GM23338 (cell line): ENCODE measurements around the gene SLC13A5. TPM values are rescaled to one million over a fixed set of nuclear protein-coding genes. Genes with fewer than 3 reads are reported as not detected.

ENCODE experiments used
- ATAC-seq: fragments of 200-7000 bp; cut with Tn5 transposase; 3 replicates; pipeline ENCODE4 v1.9.1; 2020
- DNase-seq: peaks from one replicate; pipeline ENCODE4 v3.0.0-alpha.2; 2015; ENCODE audit warnings: low spot score
- H2AFZ ChIP-seq: fragments of 200-600 bp; sonication (generic); 2 replicates; pipeline ENCODE4 v1.8.0; 2016; ENCODE audit warnings: antibody characterized with exemption, mild to moderate bottlenecking, moderate library complexity
- H3F3A ChIP-seq: fragments of 200-600 bp; sonication (generic); replicated peaks from 2 replicates; pipeline ENCODE4 v1.8.0; 2017; ENCODE audit warnings: antibody characterized with exemption, mixed run types, low read depth
- H3K27ac ChIP-seq: fragments of 200-600 bp; sonication (generic); 2 replicates; pipeline ENCODE4 v1.6.1; 2016; ENCODE audit warnings: low read depth
- H3K27me3 ChIP-seq: fragments of 200-600 bp; sonication (generic); 2 replicates; pipeline ENCODE4 v1.8.0; 2016; ENCODE audit warnings: mild to moderate bottlenecking, mixed run types, moderate library complexity; ENCODE audit not compliant: insufficient read depth
- H3K36me3 ChIP-seq: fragments of 200-600 bp; sonication (generic); 2 replicates; pipeline ENCODE4 v1.8.0; 2016; ENCODE audit warnings: mild to moderate bottlenecking; ENCODE audit not compliant: insufficient read depth
- H3K4me1 ChIP-seq: fragments of 200-600 bp; sonication (generic); 2 replicates; pipeline ENCODE4 v1.8.0; 2016; ENCODE audit warnings: mild to moderate bottlenecking, moderate library complexity; ENCODE audit not compliant: insufficient read depth
- H3K4me2 ChIP-seq: fragments of 200-600 bp; sonication (generic); 2 replicates; pipeline ENCODE4 v1.7.1; 2017; ENCODE audit warnings: mixed run types
- H3K4me3 ChIP-seq: fragments of 200-600 bp; sonication (generic); 2 replicates; pipeline ENCODE4 v1.6.1; 2016; ENCODE audit warnings: mixed run types
- H3K79me2 ChIP-seq: fragments of 200-600 bp; sonication (generic); replicated peaks from 2 replicates; pipeline ENCODE4 v1.8.0; 2017; ENCODE audit warnings: mild to moderate bottlenecking; ENCODE audit not compliant: insufficient read depth
- H3K9me2 ChIP-seq: fragments of 200-600 bp; sonication (generic); 2 replicates; pipeline ENCODE4 v1.8.0; 2017; ENCODE audit not compliant: insufficient read depth
- H4K20me1 ChIP-seq: fragments of 200-600 bp; sonication (generic); replicated peaks from 2 replicates; pipeline ENCODE4 v1.8.0; 2017; ENCODE audit warnings: mild to moderate bottlenecking; ENCODE audit not compliant: insufficient read depth
- H3K27ac Mint-ChIP-seq: 2 replicates; pipeline ENCODE4 v1.8.0; 2020; ENCODE audit warnings: inconsistent platforms, mild to moderate bottlenecking, moderate library complexity, mixed read lengths
- H3K27me3 Mint-ChIP-seq: 3 replicates; pipeline ENCODE4 v1.8.0; 2022; ENCODE audit warnings: low read depth, mild to moderate bottlenecking, moderate library complexity, mixed read lengths, inconsistent platforms; ENCODE audit not compliant: insufficient read depth, poor library complexity
- H3K36me3 Mint-ChIP-seq: 3 replicates; pipeline ENCODE4 v1.8.0; 2021; ENCODE audit warnings: low read depth, mild to moderate bottlenecking, inconsistent platforms, moderate library complexity, mixed read lengths
- H3K4me1 Mint-ChIP-seq: 3 replicates; pipeline ENCODE4 v1.8.0; 2020; ENCODE audit warnings: mild to moderate bottlenecking, inconsistent platforms, mixed read lengths
- H3K4me3 Mint-ChIP-seq: 3 replicates; pipeline ENCODE4 v1.8.0; 2021; ENCODE audit warnings: moderate library complexity, mild to moderate bottlenecking, inconsistent platforms, mixed read lengths
- H3K9me3 Mint-ChIP-seq: 3 replicates; pipeline ENCODE4 v1.8.0; 2020; ENCODE audit warnings: moderate library complexity, mild to moderate bottlenecking, inconsistent platforms, mixed read lengths
- CREB1 ChIP-seq: fragments of 250-450 bp; sonication (Bioruptor Pico); IDR thresholded peaks from 2 replicates; pipeline ENCODE4 v1.5.0; 2020; ENCODE audit warnings: low read depth, mild to moderate bottlenecking, moderate library complexity
- EZH2 ChIP-seq: fragments of 200-600 bp; sonication (generic); IDR thresholded peaks from one replicate; pipeline ENCODE4 v1.8.0; 2017; ENCODE audit warnings: antibody characterized with exemption, mild to moderate bottlenecking, low read depth; ENCODE audit not compliant: unreplicated experiment
- EZH2phosphoT487 ChIP-seq: fragments of 200-600 bp; sonication (generic); IDR thresholded peaks from one replicate; pipeline ENCODE4 v1.8.1; 2018; ENCODE audit warnings: antibody characterized with exemption; ENCODE audit not compliant: unreplicated experiment
- NANOG ChIP-seq: IDR thresholded peaks from 2 replicates; pipeline ENCODE4 v1.6.1; 2016; ENCODE audit warnings: antibody characterized with exemption, borderline replicate concordance
- POLR2AphosphoS5 ChIP-seq: IDR thresholded peaks from 2 replicates; pipeline ENCODE4 v1.6.1; 2016; ENCODE audit warnings: antibody characterized with exemption, low read depth
- REST ChIP-seq: IDR thresholded peaks from one replicate; pipeline ENCODE4 v1.6.1; 2018; ENCODE audit warnings: antibody characterized with exemption; ENCODE audit not compliant: unreplicated experiment
- STAT1 ChIP-seq: IDR thresholded peaks from one replicate; pipeline ENCODE4 v1.6.1; 2016; ENCODE audit warnings: antibody characterized with exemption; ENCODE audit not compliant: unreplicated experiment
- ZNF114 ChIP-seq: fragments of 250-450 bp; sonication (Bioruptor Pico); IDR thresholded peaks from 2 replicates; pipeline ENCODE4 v1.5.0; 2020; ENCODE audit warnings: mild to moderate bottlenecking, moderate library complexity
- ZNF331 ChIP-seq: fragments of 250-450 bp; sonication (Bioruptor Pico); IDR thresholded peaks from 2 replicates; pipeline ENCODE4 v1.5.0; 2020; ENCODE audit warnings: low read depth, mild to moderate bottlenecking, moderate library complexity
- polyA plus RNA-seq: library from polyadenylated mRNA; unstranded; fragments of >200 nt; fragmentation: Nextera tagmentation; extraction: Ambion mirVana; gene quantifications from 2 replicates; pipeline ENCODE4 v1.2.1, GENCODE V29; 2016
- total RNA-seq: library from RNA; depleted of rRNA; stranded (reverse); fragments of >200 nt; shearing (Covaris generic); gene quantifications from 2 replicates; pipeline ENCODE4 v1.2.3, GENCODE V29; 2014
- TF ChIP-seq, protein P1 (sequence below): IDR thresholded peaks from 2 replicates; pipeline ENCODE4 v1.6.1; 2016; ENCODE audit warnings: antibody characterized with exemption

SLC13A5 gene
- total and polyA plus RNA-seq, 2 experiments from 2014 or later, result 1.2 to 2.3 TPM

DNA sequence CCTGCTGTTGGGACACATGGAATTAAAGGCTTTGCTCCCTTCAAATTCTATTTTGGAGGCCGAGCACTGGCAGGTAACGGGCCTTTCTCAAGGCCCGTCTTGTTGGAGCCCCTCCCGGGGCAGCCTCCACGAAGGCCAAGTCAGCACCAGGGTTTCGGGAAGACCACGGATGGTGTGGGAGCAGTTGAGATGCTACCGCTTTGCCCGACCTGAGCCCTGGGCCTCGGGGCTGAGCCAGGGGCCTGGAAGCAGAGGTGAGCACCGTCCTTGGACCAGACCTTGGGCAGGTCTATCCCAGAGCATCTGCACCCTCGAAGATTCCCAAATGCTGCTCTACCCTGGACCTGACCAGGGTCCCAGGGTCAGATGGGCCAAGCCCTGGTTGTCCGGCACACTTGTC, 38.6 kb downstream of the SLC13A5 start:
- no peak for ATAC-seq
- no peak overlapping the region for H3K4me3 Mint-ChIP-seq
- H3K27ac ChIP-seq, result no peak overlapping the region

DNA sequence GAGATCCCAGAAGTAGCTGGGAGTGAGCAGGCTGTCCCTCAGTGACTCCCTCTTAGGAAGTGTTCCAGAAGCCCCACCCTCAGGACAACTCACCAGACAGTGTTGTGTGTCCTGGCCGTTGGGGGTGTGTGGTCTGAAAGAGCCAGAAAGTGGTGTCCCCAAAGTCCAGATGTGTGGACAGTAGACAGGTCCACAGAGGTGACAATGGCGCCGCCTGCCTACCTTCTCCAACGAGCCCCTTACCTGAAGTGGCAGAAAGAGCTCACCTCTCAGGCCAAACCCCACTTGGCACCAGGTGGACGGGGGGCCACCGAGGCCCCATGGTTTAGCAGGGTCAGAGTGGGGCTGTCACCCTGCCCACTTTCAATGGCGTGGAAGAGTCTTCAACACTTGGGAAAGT, 41.7 kb downstream of the SLC13A5 start:
- no peak for ATAC-seq
- TF ChIP-seq STAT1, result no peak
- TF ChIP-seq, protein P1, sequence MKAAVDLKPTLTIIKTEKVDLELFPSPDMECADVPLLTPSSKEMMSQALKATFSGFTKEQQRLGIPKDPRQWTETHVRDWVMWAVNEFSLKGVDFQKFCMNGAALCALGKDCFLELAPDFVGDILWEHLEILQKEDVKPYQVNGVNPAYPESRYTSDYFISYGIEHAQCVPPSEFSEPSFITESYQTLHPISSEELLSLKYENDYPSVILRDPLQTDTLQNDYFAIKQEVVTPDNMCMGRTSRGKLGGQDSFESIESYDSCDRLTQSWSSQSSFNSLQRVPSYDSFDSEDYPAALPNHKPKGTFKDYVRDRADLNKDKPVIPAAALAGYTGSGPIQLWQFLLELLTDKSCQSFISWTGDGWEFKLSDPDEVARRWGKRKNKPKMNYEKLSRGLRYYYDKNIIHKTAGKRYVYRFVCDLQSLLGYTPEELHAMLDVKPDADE, result no peak
- TF ChIP-seq NANOG, result no peak
- TF ChIP-seq EZH2, result no peak
- TF ChIP-seq REST, result no peak
- no peak for TF ChIP-seq POLR2AphosphoS5
- TF ChIP-seq EZH2phosphoT487, result no peak
- TF ChIP-seq ZNF331 (CRISPR knock-in tag), result no peak
- no peak for TF ChIP-seq ZNF114 (CRISPR knock-in tag)
- TF ChIP-seq CREB1 (CRISPR knock-in tag), result no peak

More for the DNA sequence above, 38.6 kb downstream of the SLC13A5 start:
- Histone ChIP-seq H3K27me3 (no peaks in the 10 kb centered on the region), H3K4me3 (no peak overlapping the region), H3F3A (no peaks in the 10 kb centered on the region), H3K4me1 (no peaks in the 10 kb centered on the region; the same call in 1 of the 2 replicates), H3K79me2 (no peaks in the 10 kb centered on the region), H3K36me3 (no peaks in the 10 kb centered on the region), H3K9me2 (no peaks in the 10 kb centered on the region), H2AFZ (no peak overlapping the region), H3K4me2 (no peak overlapping the region), H4K20me1 (no peaks in the 10 kb centered on the region)
- H3K9me3 Mint-ChIP-seq, result no peaks in the 10 kb centered on the region
- H3K4me1 Mint-ChIP-seq, result peaks cover 4% of the 10 kb centered on the region; the same call in 1 of the 3 replicates
- no peaks in the 10 kb centered on the region for H3K36me3 Mint-ChIP-seq
- TF ChIP-seq, protein P1, result no peak
- no peak for TF ChIP-seq NANOG
- no peak for TF ChIP-seq ZNF114 (CRISPR knock-in tag)
- H3K27ac Mint-ChIP-seq, result no peak overlapping the region
- H3K27me3 Mint-ChIP-seq, result peaks cover 3% of the 10 kb centered on the region
- no peak for DNase-seq

More for the DNA sequence above, 41.7 kb downstream of the SLC13A5 start:
- Mint-ChIP-seq H3K9me3 (no peaks in the 10 kb centered on the region), H3K27me3 (peaks cover 5% of the 10 kb centered on the region), H3K4me3 (no peak overlapping the region), H3K36me3 (no peaks in the 10 kb centered on the region), H3K4me1 (peaks cover 10% of the 10 kb centered on the region; the same call in 2 of the 3 replicates), H3K27ac (no peak overlapping the region)
- H2AFZ ChIP-seq, result no peak overlapping the region
- no peaks in the 10 kb centered on the region for H3K36me3 ChIP-seq
- no peak overlapping the region for H3K4me3 ChIP-seq
- H3K4me1 ChIP-seq, result no peaks in the 10 kb centered on the region; the same call in 1 of the 2 replicates
- H3K9me2 ChIP-seq, result no peaks in the 10 kb centered on the region
- H3K79me2 ChIP-seq, result no peaks in the 10 kb centered on the region
- no peaks in the 10 kb centered on the region for H3F3A ChIP-seq
- no peak for DNase-seq
- H3K27ac ChIP-seq, result no peak overlapping the region
- H3K4me2 ChIP-seq, result no peak overlapping the region
- H4K20me1 ChIP-seq, result no peaks in the 10 kb centered on the region
- no peaks in the 10 kb centered on the region for H3K27me3 ChIP-seq
